ENCODE measurements around the gene IQCM.

Gene IQCM

DNA sequence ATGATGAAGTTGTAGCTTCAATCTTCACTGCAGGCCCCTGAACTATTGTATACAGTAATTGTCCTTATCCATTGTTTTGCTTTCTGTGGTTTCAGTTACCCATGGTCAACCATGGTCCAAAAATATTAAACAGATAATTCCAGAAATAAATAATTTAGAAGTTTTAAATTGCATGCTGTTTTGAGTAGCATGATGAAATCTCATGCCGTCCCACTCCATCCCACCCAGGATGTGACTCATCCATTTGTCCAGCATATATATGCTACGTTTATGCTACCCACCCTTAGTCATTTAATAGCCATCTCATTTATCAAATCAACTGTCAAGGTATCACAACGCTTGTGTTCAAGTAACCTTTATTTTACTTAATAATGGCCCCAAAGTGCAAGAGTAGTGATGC lies 34.5 kb downstream of the IQCM start:
- no peak for DNase-seq (ENCODE audit: low read depth in 2 of 2)

DNA sequence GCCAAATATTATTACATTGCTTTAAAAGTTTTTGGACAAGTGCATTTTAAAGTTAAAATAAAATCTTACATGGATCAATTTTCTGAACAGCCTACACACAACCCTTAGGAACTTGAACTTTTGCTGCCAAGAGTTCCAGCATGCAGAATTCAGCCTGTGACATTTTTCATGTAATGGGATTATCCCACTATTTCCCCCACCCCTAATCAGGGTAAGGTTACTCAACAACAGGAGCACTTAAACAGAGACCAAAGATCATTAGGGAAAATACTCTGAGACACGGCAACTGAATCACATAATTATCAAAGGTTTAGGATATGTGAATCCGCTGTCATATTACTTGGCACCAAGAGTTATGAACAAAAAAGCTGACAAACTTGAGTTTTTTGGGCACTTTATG lies 47.2 kb downstream of the IQCM start:
- no peak for DNase-seq (ENCODE audit: low read depth in 2 of 2)

DNA sequence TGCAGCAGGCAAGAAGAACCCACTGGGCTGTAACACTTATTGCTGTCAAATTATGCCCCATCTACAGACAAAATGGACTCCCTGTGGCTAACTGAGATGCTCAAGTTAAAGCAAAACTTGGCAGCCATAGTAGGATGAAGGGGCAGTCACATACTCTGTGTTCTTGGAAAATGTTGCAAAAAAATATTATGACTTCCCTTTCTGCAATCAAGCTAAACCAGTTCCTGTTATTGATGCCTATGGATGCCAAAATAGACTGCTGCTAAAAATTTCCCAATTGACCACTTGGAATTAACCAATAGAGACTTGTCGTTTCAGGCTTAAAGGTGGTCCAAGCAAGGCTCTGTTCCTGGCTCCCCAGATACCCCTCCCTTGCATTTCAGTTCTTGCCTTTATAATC lies 49.5 kb downstream of the IQCM start:
- no peak for DNase-seq (ENCODE audit: low read depth in 2 of 2)

DNA sequence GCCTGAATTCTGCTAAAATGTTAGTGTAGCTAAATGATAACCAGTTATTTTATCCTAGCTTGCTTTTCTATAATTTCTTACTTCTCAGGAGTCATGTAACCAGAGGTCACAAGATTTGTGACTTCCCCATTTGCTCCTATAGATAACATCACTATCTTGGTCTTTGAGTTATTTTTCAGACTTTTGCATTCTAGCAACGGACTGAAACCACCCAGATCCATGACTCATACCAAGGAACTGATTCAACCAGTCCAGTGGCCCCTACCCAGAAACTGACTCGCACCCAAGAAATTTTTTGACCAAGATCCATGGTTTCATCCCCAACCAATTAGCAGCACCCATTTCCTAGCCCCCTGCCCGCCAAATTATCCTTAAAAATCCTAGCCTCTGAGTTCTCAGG lies 50.0 kb downstream of the IQCM start:
- DNase-seq (ENCODE audit: low read depth in 2 of 2) = no peak

- DNase-seq (ENCODE audit: low read depth in 2 of 2) = no peak
Measured at GRCh38 chr4:149755969-149756368, 59.7 kb downstream of the IQCM start.

GRCh38 chr4:149754526-149754925 lies 61.1 kb downstream of the IQCM start:
- no peak for DNase-seq (ENCODE audit: low read depth in 2 of 2)

DNA sequence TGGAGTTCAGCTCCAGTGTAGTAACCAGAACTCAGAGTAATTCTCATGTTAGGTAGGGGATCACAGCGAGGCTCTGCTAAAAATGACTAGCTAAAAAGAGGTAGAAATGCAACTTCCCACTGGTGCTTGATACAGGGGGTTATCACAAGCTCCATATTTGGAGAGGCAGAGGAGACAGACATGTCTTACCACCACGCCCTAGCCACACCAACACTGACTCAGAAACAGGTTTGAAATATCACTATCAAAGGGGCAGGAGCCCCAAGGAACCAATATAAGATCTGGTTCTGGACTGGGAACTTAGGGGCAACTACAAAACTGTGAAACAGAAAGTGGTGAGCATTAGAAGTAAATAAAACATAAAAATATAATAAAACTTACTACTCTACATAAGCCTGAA lies 62.9 kb downstream of the IQCM start:
- DNase-seq (ENCODE audit: low read depth in 2 of 2) = no peak

- no peak for DNase-seq (ENCODE audit: low read depth in 2 of 2)
Measured at GRCh38 chr4:149751174-149751573, 64.5 kb downstream of the IQCM start.

- no peak for DNase-seq (ENCODE audit: low read depth in 2 of 2)
Measured at GRCh38 chr4:149749784-149750183, 65.9 kb downstream of the IQCM start.

DNA sequence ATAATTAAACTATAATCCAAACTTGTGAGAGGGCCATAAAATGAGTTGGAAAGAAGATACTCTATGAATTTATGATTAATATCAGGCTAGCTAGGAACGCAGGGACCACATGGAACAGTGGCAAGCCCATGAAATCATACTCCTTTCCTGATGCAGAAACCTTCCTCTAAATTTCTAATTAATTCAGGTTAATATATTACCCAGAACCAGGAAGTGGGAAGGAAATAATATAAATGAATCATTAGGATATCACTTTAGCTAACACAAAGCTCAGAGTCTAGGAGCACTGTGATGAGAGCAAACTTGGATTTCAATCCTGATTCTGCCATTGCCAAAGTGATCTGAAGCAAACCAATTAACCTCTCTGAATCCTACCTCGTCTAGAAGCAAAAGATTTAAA lies 68.0 kb downstream of the IQCM start:
- no peak for DNase-seq (ENCODE audit: low read depth in 2 of 2)

- no peak for DNase-seq (ENCODE audit: low read depth in 2 of 2)
Measured at GRCh38 chr4:149746276-149746675, 69.4 kb downstream of the IQCM start.

GRCh38 chr4:149741186-149741831 lies 74.3 kb downstream of the IQCM start:
- no peak for DNase-seq (ENCODE audit: low read depth in 2 of 2)

DNA sequence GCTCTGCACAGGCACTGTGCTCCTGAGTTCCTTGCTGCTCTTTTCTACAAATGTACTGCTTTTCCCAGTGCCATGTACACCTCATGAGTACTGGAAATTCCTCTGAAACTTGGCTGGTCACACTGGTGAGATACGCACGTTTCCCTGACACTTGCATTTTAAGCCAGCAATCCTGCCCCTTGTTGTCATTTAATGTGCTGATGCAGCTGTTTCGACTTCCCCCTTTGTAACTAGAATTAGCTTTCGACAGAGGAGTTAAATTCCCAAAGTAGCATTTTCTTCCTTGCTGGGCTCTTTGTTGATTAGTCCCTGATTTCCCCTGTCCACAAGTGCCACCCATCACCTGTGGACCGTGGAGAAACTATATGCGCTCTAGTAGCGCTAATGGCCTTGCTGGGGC lies 77.5 kb downstream of the IQCM start:
- no peak for DNase-seq (ENCODE audit: low read depth in 2 of 2)

DNA sequence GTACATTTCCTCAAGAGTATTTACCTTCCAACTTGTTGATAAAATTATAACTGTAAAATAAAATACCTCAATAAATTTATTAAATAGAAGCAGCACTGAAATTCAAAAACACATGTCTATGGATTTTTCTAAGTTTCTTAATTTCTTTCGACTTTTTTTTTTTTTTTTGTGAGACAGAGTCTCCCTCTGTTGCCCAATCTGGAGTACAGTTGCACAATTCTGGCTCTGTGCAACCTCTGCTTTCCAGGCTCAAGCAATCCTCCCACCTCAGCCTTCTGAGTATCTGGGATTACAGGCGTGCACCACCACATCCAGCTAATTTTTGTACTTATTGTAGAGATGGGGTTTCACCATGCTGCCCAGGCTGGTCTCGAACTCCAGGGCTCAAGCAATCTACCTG lies 79.8 kb downstream of the IQCM start:
- DNase-seq (ENCODE audit: low read depth in 2 of 2) = no peak

DNA sequence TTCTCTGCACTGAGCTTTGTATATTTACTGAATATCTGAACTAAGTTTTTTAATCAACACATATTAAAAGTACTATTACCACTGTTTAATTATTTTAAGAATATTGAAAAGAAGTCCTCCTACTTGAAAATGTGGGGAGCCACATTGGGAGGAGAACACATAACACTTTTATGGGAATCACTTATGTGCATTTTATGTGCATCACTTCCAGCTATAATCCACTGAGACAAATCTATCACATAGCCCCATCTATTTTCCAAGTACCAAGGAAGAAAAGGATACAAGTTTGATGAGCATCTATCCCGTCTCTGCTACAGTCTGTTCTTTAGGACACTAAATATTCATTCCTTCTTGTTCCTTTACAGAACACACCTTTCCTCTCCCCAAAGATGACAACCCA lies 87.2 kb downstream of the IQCM start:
- no peak for DNase-seq (ENCODE audit: low read depth in 2 of 2)

DNA sequence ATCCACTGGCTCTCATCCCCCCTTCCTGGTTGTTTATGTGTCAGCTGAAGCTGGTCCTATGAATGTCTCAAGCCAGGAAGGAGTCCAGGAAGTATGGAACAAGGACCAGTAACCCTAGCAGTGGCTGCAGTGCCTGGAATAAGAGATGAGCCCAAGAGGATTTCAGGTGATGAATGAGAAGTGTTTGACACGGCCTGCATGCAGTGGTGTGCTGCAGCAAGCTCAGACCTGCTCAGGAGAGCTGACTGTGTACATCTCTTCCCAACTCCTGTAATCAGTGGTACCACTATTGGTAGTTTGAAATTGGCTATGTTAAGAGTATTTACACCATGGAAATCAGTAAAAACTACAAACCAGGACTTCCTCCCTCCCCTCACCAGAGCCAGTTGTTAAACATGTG lies 88.0 kb downstream of the IQCM start:
- DNase-seq (ENCODE audit: low read depth in 2 of 2) = no peak

- DNase-seq (ENCODE audit: low read depth in 2 of 2) = no peak
Measured at GRCh38 chr4:149723065-149723464, 92.6 kb downstream of the IQCM start.

GRCh38 chr4:149719806-149720205 lies 95.8 kb downstream of the IQCM start:
- no peak for DNase-seq (ENCODE audit: low read depth in 2 of 2)

GRCh38 chr4:149719357-149719756 lies 96.3 kb downstream of the IQCM start:
- no peak for DNase-seq (ENCODE audit: low read depth in 2 of 2)

- no peak for DNase-seq (ENCODE audit: low read depth in 2 of 2)
Measured at GRCh38 chr4:149718500-149718899, 97.1 kb downstream of the IQCM start.

DNA sequence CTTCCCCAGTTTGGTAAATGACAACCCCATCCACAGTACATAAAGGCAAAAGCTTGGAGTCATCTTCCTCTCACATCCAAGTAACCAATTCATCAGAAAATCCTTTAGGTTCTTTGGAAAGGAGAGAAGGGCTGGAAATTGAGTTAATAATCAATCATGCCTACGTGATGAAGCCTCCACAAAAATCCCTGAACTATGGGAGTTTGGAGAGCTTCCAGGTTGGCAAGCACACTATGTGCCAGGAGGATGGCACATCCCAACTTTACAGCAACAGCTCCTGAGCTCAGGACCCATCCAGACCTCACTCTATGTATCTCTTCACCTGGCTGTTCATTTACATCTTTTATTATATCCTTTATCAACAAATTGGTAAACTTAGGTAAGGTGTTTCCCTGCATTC lies 98.9 kb downstream of the IQCM start:
- no peak for DNase-seq (ENCODE audit: low read depth in 2 of 2)

DNA sequence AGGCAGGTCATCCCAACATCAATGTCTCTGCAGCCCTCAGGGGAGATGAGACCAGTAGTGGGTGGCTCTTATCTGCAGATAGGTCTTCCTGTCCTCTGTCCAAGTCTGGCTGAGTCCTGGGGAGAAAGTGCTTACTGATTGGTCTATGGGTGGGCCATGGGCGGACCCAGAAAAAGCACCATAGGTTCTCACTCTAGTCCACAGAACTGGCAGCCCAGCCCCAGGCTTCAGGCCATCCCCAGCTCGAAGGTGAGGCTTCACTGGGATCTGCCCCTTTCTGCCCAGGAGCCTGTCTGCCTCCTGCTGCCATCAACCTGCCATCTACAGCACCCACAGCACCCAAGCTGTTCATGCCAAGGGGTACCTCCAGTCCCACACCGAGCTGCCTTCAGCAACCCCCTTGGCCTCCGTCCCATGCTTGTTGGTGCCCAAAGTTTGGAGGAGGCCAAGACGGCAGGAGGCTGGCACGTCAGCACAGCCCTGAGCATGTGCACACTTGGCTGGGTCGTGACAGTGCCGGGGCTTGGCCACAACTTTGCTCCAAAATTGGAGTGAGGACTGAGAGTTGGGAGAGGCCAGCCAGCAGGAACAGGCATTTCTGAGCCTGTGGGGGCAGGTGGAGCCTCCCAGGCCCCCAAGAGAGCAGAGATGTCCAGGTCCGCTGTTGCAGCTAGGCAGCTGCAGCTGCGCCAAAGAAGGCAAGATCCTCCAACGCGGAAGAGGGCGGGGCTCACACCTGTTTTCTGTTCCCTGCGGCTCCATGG lies 99.6 kb downstream of the IQCM start:
- no peak for DNase-seq (ENCODE audit: low read depth in 2 of 2)

DNA sequence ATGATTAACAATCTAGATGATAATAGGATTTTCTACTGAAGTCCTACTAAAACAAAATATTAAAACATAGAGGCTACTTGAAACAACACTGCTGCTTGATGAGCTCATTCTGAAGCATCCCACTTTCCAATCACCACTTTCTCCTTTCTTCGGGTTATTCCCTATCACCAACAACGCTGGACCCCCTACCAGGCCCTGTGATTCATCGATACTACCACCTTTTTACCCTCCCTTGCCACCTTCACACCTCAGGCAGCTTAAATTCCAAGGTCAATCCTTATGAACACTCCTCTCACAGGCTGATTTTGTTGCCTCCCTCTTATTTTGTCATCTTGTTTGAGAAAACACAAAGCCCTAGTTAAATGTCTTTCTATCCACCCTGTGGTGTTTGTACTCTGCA lies 102.6 kb downstream of the IQCM start:
- DNase-seq (ENCODE audit: low read depth in 2 of 2) = no peak

All from stimulated activated CD8-positive, alpha-beta memory T cell treated with anti-CD3 and anti-CD28 coated beads, Interleukin-2, amount 100 ng/mL, for 48 hours (primary cell).